ENCODE results near the gene CCDC33.

Gene CCDC33

GRCh38 chr15:74233373-74233772 lies 2.8 kb upstream of the CCDC33 start:
- DNase-seq: no peak

- no peak for DNase-seq
These were observed 2.1 kb upstream of the CCDC33 start for GRCh38 chr15:74233851-74234597.

DNA sequence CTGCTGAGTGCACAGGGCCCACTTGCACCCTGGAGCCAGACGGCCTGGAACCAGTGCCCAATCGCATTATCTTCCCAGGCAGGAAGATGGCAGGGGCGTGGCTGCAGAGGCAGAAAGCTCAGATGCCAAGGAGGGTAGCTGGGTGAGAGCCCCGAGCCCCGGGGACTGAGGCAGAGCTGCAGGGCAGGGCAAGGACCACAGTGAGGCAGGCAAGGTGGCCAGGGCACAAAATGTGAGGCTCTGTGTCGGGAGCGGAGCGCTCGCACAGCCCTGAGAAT lies 1.6 kb upstream of the CCDC33 start:
- DNase-seq: no peak

DNA sequence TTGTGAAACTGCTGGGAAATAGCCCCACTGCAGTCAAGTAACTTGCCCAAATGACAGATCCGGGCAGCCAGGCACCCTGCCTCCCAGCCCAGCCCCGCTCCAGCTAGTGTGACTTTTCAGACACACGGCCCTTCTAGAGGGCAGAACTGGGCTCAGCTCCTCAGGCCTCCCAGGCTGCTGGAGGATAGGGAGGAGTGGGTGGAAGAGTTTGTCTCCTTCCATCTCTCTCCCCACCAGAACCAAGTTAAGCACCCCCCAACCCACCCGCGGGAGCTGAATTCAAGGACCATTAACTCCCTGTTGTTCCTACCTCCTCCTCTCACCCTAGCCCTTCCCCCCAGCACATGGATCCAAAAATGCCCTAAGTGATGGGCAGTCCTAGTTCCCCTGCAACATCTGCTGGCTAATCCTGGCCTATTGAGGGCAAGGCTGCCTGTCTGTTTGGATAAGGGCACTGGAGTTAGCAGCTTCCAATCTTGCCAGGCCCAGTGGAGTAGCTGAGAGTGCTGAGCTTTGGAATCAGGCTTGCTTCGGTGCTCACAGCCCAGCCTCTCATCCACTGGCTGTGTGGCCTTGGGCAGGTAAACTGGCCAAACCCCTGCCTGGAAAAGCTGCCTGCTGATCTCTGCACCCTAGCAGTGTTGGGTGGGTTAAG lies 3.1 kb downstream of the CCDC33 start:
- DNase-seq: no peak

GRCh38 chr15:74240002-74240568 lies 4.0 kb downstream of the CCDC33 start:
- peak; percentile 94 for DNase-seq

DNA sequence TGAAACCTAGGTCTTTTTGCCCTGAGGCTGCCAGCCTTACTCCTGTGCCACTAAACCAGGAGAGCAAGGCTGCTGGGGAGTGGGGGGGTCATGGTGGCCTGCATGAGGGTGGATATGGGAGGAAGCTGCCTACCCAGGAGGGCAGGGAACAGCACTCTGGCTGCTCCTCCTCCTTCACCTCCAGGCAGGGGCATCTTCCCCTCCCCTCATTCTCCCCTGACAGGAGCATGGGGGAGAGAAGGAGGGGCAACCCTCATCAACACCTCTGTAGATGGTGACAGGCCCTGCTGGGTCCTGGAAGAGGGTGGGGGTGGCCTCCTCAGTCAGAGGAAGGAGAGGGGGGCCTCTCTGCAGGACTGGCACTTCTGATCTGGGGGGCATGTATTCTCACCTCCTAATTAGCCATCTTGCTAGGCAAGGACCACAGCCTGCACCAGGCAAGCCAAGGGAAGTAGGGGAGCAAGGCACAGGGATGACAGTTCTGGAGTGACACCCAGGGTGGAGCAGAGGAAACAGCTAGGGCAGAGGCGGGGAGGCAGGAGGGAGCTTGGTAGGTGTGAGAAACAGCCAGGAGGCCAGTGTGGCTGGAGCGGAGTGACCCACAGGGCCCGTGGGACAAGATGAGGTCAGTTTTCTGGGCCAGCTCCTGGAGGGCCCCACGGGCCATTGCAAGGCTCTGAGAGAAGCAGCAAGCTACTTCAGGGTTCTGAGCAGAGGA lies 4.9 kb downstream of the CCDC33 start:
- no peak for DNase-seq

GRCh38 chr15:74242441-74243185 lies 6.5 kb downstream of the CCDC33 start:
- DNase-seq: no peak

DNA sequence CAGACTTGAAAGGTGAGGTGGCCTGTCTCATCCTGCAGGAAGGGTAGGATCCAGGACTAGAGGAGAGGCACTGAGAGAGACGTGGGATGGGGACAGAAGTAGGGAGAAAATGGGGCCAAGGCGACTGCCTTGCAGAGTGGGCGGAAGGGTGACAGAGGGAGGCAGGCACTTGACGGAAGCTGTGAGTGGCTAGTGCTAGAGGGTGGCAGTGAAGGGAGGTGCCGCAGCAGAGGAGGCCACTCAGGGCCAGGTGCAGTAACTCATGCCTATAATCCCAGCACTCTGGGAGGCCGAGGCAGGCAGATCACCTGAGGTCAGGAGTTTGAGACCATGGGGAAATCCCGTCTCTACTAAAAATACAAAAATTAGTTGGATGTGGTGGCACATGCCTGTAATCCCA lies 7.3 kb downstream of the CCDC33 start:
- no peak for DNase-seq

DNA sequence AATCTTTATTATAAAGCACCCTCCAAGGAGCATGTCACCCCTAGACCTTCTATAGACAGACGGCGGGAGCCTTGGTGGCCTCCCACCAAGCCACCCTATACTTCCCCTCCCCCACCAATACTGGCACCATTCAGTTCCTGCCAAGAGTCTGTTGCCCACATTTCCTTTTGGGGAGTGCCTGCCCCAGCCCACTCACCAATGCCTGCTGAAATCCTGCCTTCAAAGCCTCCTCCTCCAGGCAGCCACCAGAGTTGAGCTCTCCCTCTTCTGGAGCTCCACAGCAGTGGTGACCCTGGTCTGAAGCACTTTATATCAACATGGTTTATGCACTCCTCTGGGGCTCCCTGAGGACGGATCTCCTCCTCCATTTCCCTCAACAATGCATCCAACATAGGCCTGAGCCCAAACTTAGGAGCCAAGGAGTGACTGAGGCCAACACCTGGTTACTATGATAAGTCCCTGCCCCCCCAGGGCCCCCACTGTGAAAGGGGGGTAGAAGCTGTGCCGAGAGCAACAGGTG lies 8.8 kb downstream of the CCDC33 start:
- no peak for DNase-seq

DNA sequence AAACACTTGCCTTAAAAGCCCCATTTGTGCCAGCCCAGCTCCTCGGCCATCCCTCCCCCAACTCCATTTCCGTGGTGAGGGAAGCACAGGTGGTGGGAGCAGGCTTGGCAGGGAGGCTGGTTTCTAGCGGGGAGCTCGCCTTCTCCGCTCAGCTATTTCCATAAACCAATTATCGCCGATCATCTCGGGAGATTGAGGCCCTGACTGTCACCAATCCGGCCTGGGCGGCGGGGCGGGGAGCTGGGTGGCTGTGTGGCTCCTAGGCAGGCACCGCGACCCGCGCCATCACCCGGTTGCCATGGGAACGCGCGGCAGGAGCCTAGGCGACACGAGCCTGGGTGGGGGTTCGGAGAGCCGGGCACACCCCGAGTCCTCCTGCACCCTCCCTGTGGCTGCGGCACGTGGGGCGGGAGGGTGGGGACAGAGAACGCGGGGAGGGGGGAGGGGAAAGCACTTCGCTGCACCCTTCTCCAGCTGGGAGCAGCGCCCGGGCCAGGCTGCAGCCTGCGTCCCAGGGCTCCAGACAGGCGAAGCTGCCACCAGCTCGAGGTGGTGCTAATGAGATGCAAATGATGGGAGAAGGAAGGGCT lies 9.3 kb downstream of the CCDC33 start:
- no peak for DNase-seq

GRCh38 chr15:74250266-74250665 lies 14.1 kb downstream of the CCDC33 start:
- DNase-seq: no peak

- no peak for DNase-seq
These were observed 15.1 kb downstream of the CCDC33 start for GRCh38 chr15:74251131-74251811.

- DNase-seq: no peak
These were observed 16.2 kb downstream of the CCDC33 start for GRCh38 chr15:74252291-74252690.

- DNase-seq: no peak
These were observed 16.6 kb downstream of the CCDC33 start for GRCh38 chr15:74252721-74253120.

DNA sequence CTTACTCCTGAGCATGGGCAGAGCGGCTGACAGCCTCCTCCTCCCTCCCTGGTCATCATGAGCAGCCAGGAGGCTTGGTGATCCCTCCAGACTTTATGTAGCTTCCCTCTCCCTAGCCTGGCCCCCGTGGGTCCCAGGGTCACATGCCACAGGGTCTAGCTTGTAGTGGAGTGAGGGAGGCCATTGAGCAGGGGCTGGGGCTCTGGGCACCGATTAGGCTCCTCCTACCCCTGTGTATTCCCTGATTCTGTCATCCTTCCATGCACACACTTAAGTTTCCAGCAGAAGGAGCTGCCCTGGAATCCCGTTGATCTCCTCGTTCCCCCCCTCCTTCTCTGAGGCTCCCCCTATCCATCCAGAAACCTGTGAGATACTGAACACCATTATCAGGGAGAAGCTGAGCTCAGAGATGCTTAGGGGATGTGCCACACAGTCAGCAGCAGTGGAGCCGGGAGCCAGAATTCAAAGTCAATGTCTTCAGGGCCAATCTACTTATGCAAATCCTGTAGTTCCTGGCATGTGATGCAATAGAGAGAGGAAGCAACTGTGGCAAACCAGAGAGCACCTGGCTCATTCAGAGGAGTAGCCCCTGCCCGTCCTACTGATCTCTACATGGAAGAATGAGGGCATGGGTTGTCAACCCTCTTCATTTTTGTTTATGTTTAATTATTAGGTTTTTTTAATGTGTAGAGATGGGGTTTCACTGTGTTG lies 17.2 kb downstream of the CCDC33 start:
- no peak for DNase-seq

DNA sequence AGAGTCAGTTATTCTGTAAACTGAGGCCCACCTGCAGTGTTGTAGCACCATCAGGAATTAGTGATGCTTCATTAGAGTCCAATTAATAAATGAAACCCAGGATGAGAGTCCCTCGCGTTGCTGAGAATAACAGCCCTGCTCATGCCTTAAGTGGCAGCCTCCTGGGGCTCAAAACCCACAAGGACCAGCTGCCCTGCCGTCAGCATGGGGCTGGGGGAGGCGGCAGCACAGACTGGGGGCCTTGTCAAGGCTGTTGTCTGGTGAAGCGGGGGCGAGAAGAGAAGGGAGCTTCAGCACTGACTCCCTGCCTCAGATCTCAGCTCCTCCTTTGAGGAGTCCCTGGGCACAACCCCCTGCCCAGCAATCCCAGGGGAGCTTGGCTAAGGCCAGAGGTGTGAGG lies 21.0 kb downstream of the CCDC33 start:
- DNase-seq: no peak

DNA sequence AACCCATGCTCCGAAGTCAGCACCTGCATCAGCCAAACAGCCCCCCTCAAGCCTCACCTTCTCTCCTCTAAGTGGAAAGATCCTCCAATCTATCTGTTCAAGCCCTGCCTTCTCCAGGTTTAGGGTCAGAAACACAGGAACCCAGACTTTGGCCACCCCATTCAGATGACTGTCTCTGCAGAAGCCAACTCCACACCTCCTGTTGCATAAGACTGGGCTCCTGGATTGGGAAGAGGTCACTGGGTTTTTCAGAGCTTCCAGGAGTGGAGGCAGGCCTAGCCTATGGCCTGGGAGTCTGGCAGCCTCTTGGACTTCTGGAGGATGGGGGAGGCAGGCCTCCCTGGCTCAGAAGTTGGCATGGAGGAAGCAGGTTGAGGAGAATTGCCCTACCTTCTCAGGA lies 21.5 kb downstream of the CCDC33 start:
- no peak for DNase-seq

- DNase-seq: no peak
These were observed 22.5 kb downstream of the CCDC33 start for GRCh38 chr15:74258456-74259291.

DNA sequence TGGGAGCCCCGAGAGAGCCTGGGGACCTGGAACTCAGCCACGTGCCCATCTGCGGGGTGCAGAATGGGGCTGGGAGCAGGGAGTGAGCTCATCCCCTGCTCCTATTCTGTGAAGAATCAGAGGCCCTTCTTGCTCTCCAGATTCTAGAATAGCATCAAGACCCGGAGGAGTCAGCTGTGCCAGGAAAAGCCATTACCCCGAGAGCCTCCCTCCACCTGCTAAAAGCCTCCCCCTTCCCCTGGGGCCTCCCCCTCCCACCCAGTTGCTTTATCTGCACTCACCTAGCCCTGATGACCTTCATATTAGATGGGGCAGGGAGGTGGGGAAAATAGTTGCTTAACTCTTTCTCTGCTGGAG lies 23.1 kb downstream of the CCDC33 start:
- no peak for DNase-seq

- DNase-seq: no peak
These were observed 23.9 kb downstream of the CCDC33 start for GRCh38 chr15:74259821-74260607.

Measured in T1000 (cell line).